ENCODE data around the gene EYA4.

EYA4 gene

GRCh38 chr6:133404728-133405127 is 163.6 kb downstream of the EYA4 start:
- no peaks in the 10 kb centered on the region for H3K4me1 Mint-ChIP-seq (ENCODE audit: low read depth)
- DNase-seq, result no peak
- no peaks in the 10 kb centered on the region for H3K36me3 Mint-ChIP-seq (ENCODE audit: low read depth)
- no peaks in the 10 kb centered on the region for H3K9me3 Mint-ChIP-seq
- H3K27me3 Mint-ChIP-seq, result no peaks in the 10 kb centered on the region
- H3K27ac Mint-ChIP-seq, result no peak overlapping the region
- no peak overlapping the region for H3K4me3 Mint-ChIP-seq

DNA sequence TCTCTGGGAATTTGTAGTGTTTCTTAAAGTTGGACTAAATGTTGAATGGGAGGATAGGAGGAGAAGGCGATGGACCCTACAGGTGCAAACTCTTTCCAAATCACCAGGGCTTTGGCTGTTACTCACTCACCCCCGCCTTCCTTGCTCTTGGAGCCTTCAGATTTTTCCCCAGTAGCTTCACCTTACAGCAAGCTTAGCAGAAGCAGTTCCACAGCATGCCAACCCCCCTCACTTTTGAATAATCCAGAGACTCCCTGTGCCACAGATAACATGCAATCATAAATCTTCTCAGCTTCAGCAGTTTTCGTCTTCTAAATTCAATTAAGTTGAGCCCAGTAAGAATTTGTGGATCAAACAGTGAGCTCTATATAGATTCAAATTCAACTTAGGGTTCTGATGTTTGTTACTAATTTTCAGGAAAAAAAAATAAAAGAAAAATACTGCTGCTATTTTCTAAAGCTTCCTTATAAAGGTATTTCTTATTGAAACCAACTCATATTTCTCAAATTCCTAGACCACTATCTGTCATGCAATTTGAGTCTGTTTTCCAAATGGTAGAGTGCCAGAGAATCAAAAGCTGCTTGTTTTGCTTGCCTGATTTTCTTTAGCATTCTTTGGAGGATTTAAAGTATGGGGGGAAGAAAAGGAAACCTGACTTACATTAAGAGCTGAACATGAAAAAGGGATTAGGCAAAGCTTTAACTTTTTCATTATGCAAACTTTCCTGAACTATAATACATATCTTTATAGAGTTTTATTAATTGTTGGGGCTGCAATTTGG is 166.4 kb downstream of the EYA4 start:
- no peaks in the 10 kb centered on the region for H3K4me1 Mint-ChIP-seq (ENCODE audit: low read depth)
- DNase-seq, result no peak

GRCh38 chr6:133408132-133408531 is 167.0 kb downstream of the EYA4 start:
- H3K27me3 Mint-ChIP-seq, result no peaks in the 10 kb centered on the region
- DNase-seq, result no peak
- no peaks in the 10 kb centered on the region for H3K36me3 Mint-ChIP-seq (ENCODE audit: low read depth)
- H3K9me3 Mint-ChIP-seq, result no peaks in the 10 kb centered on the region
- no peak overlapping the region for H3K4me3 Mint-ChIP-seq
- H3K4me1 Mint-ChIP-seq (ENCODE audit: low read depth), result no peaks in the 10 kb centered on the region
- no peak overlapping the region for H3K27ac Mint-ChIP-seq

More for the DNA sequence above, 166.4 kb downstream of the EYA4 start:
- H3K36me3 Mint-ChIP-seq (ENCODE audit: low read depth), result no peaks in the 10 kb centered on the region
- H3K27me3 Mint-ChIP-seq, result no peaks in the 10 kb centered on the region
- H3K9me3 Mint-ChIP-seq, result no peaks in the 10 kb centered on the region
- H3K4me3 Mint-ChIP-seq, result no peak overlapping the region
- H3K27ac Mint-ChIP-seq, result no peak overlapping the region

- Mint-ChIP-seq H3K4me3 (no peak overlapping the region), H3K27me3 (no peaks in the 10 kb centered on the region), H3K27ac (no peak overlapping the region), H3K36me3 (ENCODE audit: low read depth) (no peaks in the 10 kb centered on the region), H3K9me3 (no peaks in the 10 kb centered on the region), H3K4me1 (ENCODE audit: low read depth) (no peaks in the 10 kb centered on the region)
- DNase-seq, result no peak
Measured at GRCh38 chr6:133408543-133408942, 167.4 kb downstream of the EYA4 start.

GRCh38 chr6:133410638-133411435 is 169.7 kb downstream of the EYA4 start:
- H3K27me3 Mint-ChIP-seq, result no peaks in the 10 kb centered on the region
- no peaks in the 10 kb centered on the region for H3K4me1 Mint-ChIP-seq (ENCODE audit: low read depth)
- H3K9me3 Mint-ChIP-seq, result no peaks in the 10 kb centered on the region
- no peak overlapping the region for H3K27ac Mint-ChIP-seq
- no peak for DNase-seq
- no peaks in the 10 kb centered on the region for H3K36me3 Mint-ChIP-seq (ENCODE audit: low read depth)
- no peak overlapping the region for H3K4me3 Mint-ChIP-seq

GRCh38 chr6:133411757-133412156 is 170.6 kb downstream of the EYA4 start:
- DNase-seq, result no peak
- Mint-ChIP-seq H3K9me3 (no peaks in the 10 kb centered on the region), H3K4me1 (ENCODE audit: low read depth) (no peaks in the 10 kb centered on the region), H3K27ac (no peak overlapping the region), H3K36me3 (ENCODE audit: low read depth) (no peaks in the 10 kb centered on the region), H3K4me3 (no peak overlapping the region), H3K27me3 (no peaks in the 10 kb centered on the region)

GRCh38 chr6:133415262-133415661 is 174.1 kb downstream of the EYA4 start:
- Mint-ChIP-seq H3K4me3 (no peak overlapping the region), H3K36me3 (ENCODE audit: low read depth) (no peaks in the 10 kb centered on the region), H3K27ac (no peak overlapping the region), H3K27me3 (no peaks in the 10 kb centered on the region), H3K4me1 (ENCODE audit: low read depth) (no peaks in the 10 kb centered on the region), H3K9me3 (no peaks in the 10 kb centered on the region)
- no peak for DNase-seq

DNA sequence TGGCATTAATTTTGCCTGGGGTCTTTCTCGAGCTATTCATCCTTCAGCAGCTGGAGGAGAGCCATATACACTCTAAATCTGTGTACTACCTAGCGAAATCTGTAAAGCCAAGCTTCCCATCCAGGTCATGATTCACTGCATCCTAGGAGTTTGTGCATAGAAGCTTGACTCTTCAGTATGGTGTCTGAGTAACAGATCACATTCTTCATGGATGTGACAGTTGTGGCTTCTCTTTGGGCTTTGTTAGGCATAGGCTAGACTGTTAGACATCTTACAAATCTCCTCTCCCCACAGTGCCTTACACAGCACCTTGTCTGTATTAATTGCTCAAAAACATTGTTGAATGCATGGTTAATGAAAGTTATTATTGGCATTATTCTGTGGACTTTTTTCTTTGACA is 177.0 kb downstream of the EYA4 start:
- no peak for DNase-seq
- Mint-ChIP-seq H3K4me1 (ENCODE audit: low read depth) (no peaks in the 10 kb centered on the region), H3K27ac (no peak overlapping the region), H3K36me3 (ENCODE audit: low read depth) (no peaks in the 10 kb centered on the region), H3K9me3 (no peaks in the 10 kb centered on the region), H3K27me3 (no peaks in the 10 kb centered on the region), H3K4me3 (no peak overlapping the region)

DNA sequence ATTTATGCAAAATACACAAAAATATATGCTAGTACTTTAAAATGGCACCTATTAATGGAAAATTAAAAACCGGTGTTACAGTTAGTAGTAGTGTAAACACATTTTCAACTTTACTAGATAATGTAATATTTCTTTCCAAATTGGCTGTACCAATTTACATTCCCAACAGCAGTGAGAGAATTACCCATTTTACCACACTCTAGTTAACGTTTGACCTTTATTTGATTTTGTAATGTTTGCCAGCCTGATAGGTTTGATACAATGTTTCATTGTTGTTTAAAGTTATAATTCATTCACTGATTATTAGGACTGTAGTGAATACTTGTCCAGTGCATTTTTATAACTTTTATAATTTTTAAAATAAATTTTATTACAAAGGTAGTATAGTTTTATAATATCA is 182.1 kb downstream of the EYA4 start:
- DNase-seq, result no peak
- no peak overlapping the region for H3K4me3 Mint-ChIP-seq
- no peaks in the 10 kb centered on the region for H3K4me1 Mint-ChIP-seq (ENCODE audit: low read depth)
- H3K27ac Mint-ChIP-seq, result no peak overlapping the region
- no peaks in the 10 kb centered on the region for H3K9me3 Mint-ChIP-seq
- no peaks in the 10 kb centered on the region for H3K36me3 Mint-ChIP-seq (ENCODE audit: low read depth)
- no peaks in the 10 kb centered on the region for H3K27me3 Mint-ChIP-seq

DNA sequence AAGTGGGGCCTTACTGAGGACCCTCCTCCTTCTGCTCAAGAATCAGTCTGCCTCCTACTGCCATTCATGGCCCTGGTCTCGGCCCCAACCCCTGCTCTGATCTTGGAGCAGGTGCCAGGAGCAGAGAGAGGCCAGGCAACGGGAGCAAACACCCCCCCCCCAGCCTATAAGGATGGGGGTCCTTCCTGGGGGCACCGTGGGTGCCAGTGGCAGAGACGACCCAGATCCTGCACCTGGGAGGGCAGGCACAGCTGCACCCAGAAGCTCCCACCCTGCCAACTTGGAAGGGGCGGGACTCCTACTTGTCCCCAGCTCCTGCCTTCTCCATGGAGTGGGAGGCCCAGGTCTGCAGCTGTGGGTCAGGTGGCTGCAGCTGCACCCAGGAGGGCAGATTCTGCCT is 183.2 kb downstream of the EYA4 start:
- no peak overlapping the region for H3K4me3 Mint-ChIP-seq
- H3K9me3 Mint-ChIP-seq, result no peaks in the 10 kb centered on the region
- DNase-seq, result no peak
- no peaks in the 10 kb centered on the region for H3K27me3 Mint-ChIP-seq
- no peaks in the 10 kb centered on the region for H3K36me3 Mint-ChIP-seq (ENCODE audit: low read depth)
- no peak overlapping the region for H3K27ac Mint-ChIP-seq
- H3K4me1 Mint-ChIP-seq (ENCODE audit: low read depth), result no peaks in the 10 kb centered on the region

DNA sequence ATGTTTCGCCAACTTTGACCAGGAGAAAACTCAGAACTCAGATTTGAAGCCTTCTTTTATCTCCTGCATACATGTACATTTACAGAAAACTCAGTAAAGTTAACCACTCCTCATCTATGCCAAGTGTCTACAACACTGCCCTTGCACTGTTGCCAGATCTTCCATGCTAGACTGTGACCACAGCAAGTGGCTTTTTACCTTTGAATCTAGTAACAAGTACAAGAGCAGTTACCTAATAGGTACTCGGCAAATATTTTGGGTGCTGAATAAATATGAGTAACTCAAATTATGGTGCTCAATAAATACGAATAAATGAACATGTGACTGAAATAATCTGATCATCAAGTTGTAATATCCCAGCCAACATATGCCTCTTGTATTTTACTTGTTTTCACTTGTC is 184.9 kb downstream of the EYA4 start:
- no peaks in the 10 kb centered on the region for H3K36me3 Mint-ChIP-seq (ENCODE audit: low read depth)
- no peak for DNase-seq
- no peak overlapping the region for H3K4me3 Mint-ChIP-seq
- H3K27ac Mint-ChIP-seq, result no peak overlapping the region
- H3K9me3 Mint-ChIP-seq, result peaks cover 4% of the 10 kb centered on the region
- no peaks in the 10 kb centered on the region for H3K27me3 Mint-ChIP-seq
- H3K4me1 Mint-ChIP-seq (ENCODE audit: low read depth), result no peaks in the 10 kb centered on the region

GRCh38 chr6:133428295-133428694 is 187.1 kb downstream of the EYA4 start:
- no peaks in the 10 kb centered on the region for H3K27me3 Mint-ChIP-seq
- H3K36me3 Mint-ChIP-seq (ENCODE audit: low read depth), result no peaks in the 10 kb centered on the region
- no peak overlapping the region for H3K27ac Mint-ChIP-seq
- no peak overlapping the region for H3K4me3 Mint-ChIP-seq
- DNase-seq, result no peak
- no peaks in the 10 kb centered on the region for H3K4me1 Mint-ChIP-seq (ENCODE audit: low read depth)
- H3K9me3 Mint-ChIP-seq, result peaks cover 4% of the 10 kb centered on the region

GRCh38 chr6:133430530-133430929 is 189.4 kb downstream of the EYA4 start:
- Mint-ChIP-seq H3K4me3 (no peak overlapping the region), H3K36me3 (ENCODE audit: low read depth) (no peaks in the 10 kb centered on the region), H3K4me1 (ENCODE audit: low read depth) (no peaks in the 10 kb centered on the region), H3K27me3 (peaks cover 3% of the 10 kb centered on the region), H3K27ac (no peak overlapping the region), H3K9me3 (peaks cover 4% of the 10 kb centered on the region)
- no peak for DNase-seq

DNA sequence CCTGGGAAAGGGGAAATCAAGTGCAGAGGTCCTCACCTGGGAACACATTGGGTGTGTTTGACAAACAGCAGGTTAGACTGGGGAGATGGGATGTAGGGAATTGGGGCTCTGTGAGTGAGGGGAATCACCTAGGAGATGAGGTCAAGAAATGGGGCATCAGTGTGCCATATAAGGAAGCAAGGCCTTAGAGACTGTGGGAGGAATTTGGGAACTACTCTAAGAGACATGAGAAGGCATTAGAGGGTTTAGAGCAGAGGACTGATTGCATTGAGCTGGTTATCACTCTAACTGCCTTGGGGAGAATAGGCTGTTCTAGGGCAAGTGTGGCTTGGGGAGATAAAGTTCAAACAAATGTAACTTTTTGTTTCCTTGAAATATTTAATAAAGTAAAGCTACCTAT is 189.9 kb downstream of the EYA4 start:
- no peak overlapping the region for H3K4me3 Mint-ChIP-seq
- peaks cover 4% of the 10 kb centered on the region for H3K9me3 Mint-ChIP-seq
- H3K36me3 Mint-ChIP-seq (ENCODE audit: low read depth), result no peaks in the 10 kb centered on the region
- DNase-seq, result no peak
- H3K4me1 Mint-ChIP-seq (ENCODE audit: low read depth), result no peaks in the 10 kb centered on the region
- peaks cover 3% of the 10 kb centered on the region for H3K27me3 Mint-ChIP-seq
- no peak overlapping the region for H3K27ac Mint-ChIP-seq

Data from activated T-cell treated with anti-CD3 and anti-CD28 coated beads, Interleukin-2, amount 50 U/mL, for 24 hours (primary cell).